Ishikawa (cell line): ENCODE measurements around the gene GMPR.

Experiments used
- CREB1 ChIP-seq: IDR thresholded peaks from 2 replicates; pipeline ENCODE4 v1.6.1; 2012; ENCODE audit warnings: low read depth
- EGR1 ChIP-seq: IDR thresholded peaks from 2 replicates; pipeline ENCODE4 v1.6.1; 2012
- EP300 ChIP-seq: IDR thresholded peaks from 2 replicates; pipeline ENCODE4 v1.6.1; 2012; ENCODE audit warnings: borderline replicate concordance
- FOXM1 ChIP-seq: IDR thresholded peaks from 2 replicates; pipeline ENCODE4 v1.6.1; 2012; ENCODE audit warnings: low read depth, borderline replicate concordance
- MAX ChIP-seq: IDR thresholded peaks from 2 replicates; pipeline ENCODE4 v1.6.1; 2012
- NFIC ChIP-seq: IDR thresholded peaks from 2 replicates; pipeline ENCODE4 v1.6.1; 2012
- RAD21 ChIP-seq: IDR thresholded peaks from 2 replicates; pipeline ENCODE4 v1.6.1; 2012; ENCODE audit warnings: low read depth
- REST ChIP-seq: IDR thresholded peaks from 2 replicates; pipeline ENCODE4 v1.6.1; 2012; ENCODE audit warnings: low read depth, mild to moderate bottlenecking
- TAF1 ChIP-seq: IDR thresholded peaks from 2 replicates; pipeline ENCODE4 v1.6.1; 2012; ENCODE audit warnings: low read depth, mild to moderate bottlenecking
- TEAD4 ChIP-seq: IDR thresholded peaks from 2 replicates; pipeline ENCODE4 v1.6.1; 2012
- USF1 ChIP-seq: IDR thresholded peaks from 2 replicates; pipeline ENCODE4 v1.6.1; 2012
- YY1 ChIP-seq: IDR thresholded peaks from 2 replicates; pipeline ENCODE4 v1.6.1; 2012; ENCODE audit warnings: low read depth
- ZBTB7A ChIP-seq: IDR thresholded peaks from 2 replicates; pipeline ENCODE4 v1.6.1; 2012; ENCODE audit warnings: low read depth

The GMPR gene

GRCh38 chr6:16318953-16319720 lies 80.8 kb downstream of the GMPR start:
- no peak for TF ChIP-seq EGR1

GRCh38 chr6:16319813-16320532 lies 81.6 kb downstream of the GMPR start:
- no peak for TF ChIP-seq USF1
- no peak for TF ChIP-seq EP300
- no peak for TF ChIP-seq REST
- no peak for TF ChIP-seq YY1
- no peak for TF ChIP-seq NFIC
- TF ChIP-seq TAF1 = no peak
- no peak for TF ChIP-seq RAD21
- TF ChIP-seq CREB1 = no peak
- TF ChIP-seq ZBTB7A = no peak

- TF ChIP-seq NFIC (no peak), EP300 (no peak), TEAD4 (no peak), REST (no peak), RAD21 (no peak), FOXM1 (no peak), ZBTB7A (no peak), MAX (no peak)
Observed at GRCh38 chr6:16320533-16321340, 82.3 kb downstream of the GMPR start.

GRCh38 chr6:16321341-16321710 lies 82.9 kb downstream of the GMPR start:
- TF ChIP-seq EP300 (no peak), TAF1 (no peak)

GRCh38 chr6:16321826-16322225 lies 83.4 kb downstream of the GMPR start:
- TF ChIP-seq NFIC (no peak), USF1 (no peak), FOXM1 (no peak), ZBTB7A (no peak), REST (no peak), RAD21 (no peak)
